HuH-7.5 (cell line): ENCODE results near the gene SIT1.
"Not testable (repeated sequence)": the region's sequence is repeated elsewhere in the genome, so short reads cannot be mapped to it uniquely, and the experiment has no call there.

Experiments used
- DNase-seq: peaks from one replicate; pipeline ENCODE4 v3.0.0; 2011; ENCODE audit warnings: low spot score

The SIT1 gene

GRCh38 chr9:35636877-35637246, 13.9 kb downstream of the SIT1 start:
- DNase-seq: not testable (repeated sequence)

- DNase-seq: no peak
Measured at GRCh38 chr9:35636135-35636876, 14.4 kb downstream of the SIT1 start.

- no peak for DNase-seq
Measured at GRCh38 chr9:35635730-35636129, 15.0 kb downstream of the SIT1 start.

GRCh38 chr9:35629597-35629996, 21.1 kb downstream of the SIT1 start:
- DNase-seq: no peak

GRCh38 chr9:35628389-35628991, 22.2 kb downstream of the SIT1 start:
- DNase-seq: no peak

DNA sequence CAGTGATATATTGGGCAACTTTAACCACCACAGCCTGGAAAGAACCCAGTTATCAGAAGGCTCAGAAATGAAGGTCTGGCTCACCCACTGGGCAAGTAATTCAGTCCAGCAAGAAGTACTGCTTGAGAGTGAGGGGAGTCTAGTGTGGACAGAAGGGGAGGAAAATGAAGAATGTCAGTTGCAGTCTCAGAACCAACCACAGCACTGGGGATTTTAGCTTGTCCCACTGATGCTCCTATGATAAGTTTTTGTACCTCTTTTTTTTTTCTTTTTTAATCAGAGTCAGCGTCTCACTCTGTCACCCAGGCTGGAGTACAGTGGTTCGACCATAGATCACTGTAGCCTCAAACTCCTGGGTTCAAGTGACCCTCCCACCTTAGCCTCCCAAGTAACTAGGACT, 23.2 kb downstream of the SIT1 start:
- no peak for DNase-seq

- DNase-seq: no peak
Measured at GRCh38 chr9:35619800-35620158, 31.0 kb downstream of the SIT1 start.

GRCh38 chr9:35618854-35619799, 31.6 kb downstream of the SIT1 start:
- DNase-seq: no peak

DNA sequence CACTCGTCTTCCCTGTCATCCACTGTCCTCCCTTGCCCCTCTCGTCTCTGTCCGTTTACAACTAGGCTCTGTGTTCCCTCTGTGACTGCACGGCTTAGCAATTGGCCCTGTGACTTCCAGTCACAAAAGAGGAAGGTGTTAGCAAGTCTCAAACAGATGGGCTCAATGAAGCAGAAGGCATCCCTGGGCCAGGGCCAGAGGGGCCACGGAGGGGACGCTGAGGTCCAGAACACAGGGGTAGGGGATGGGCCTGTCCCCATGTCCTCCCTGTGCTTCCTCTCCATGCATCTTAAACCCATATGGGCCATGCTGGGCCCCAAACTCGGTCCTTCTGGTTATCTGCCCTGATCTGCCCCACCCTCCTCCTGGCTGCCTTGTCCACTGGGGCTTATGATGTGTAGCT, 32.4 kb downstream of the SIT1 start, which contains the start of gene CD72:
TSS of gene CD72 (minus strand) at position 89 of the 403 bp plus-strand sequence. CDS start 110 bp downstream, outside the sequence.
- DNase-seq: no peak

DNA sequence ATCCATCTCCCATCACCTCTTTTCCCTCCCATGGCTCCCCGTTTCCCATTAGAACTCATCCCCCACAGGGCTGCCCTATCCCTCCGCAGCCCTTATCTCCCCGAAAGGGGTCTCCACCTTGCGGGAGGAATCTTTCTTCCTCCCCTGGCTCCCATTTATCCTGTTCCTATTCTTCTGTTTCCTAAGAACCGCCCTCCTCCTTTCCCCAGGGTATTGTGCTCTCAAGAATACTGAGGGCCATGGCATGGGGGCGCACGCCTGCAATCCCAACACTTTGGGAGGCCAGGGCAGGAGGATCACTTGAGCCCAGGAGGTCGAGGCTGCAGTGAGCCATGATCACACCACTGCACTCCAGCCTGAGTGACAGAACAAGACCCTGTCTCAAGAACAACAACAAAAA, 33.2 kb downstream of the SIT1 start:
- DNase-seq: no peak

DNA sequence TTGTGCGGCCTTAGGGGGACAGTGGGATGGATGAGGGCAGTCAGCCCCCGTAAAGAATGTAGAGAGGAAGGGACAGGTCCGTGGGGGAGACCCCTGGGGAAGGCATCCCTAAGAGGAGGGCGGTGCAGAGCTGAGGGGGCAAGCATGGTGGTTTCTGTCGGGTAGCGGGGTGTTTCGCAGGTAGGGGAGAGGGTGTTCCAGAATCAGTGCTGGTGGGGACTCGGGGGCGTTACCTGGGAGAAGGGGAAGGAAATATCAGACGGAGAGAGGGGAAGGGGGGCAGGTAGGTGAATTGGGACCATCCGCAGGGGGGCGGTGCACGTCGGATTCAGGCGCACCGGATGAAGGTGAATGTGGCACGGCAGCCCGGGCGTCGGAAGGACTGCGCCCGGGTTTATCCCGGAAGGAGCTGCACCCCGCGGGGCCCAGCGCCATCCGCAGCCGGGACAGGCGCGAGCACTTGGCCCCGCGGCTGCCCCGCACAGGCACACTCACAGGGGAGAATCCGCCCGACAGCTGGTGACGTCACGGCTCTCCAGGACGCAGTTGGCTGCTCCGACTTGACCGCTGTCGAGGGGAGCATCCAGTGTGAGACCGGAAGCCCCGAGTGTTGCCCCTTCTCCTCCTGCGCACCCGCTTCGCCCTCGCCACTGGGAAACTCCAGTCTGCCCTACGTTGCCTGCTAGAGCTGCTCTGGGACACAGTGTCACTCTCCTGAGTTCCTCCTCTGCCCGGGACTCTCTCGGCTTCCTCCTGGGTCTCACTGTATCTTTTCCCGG, 33.9 kb downstream of the SIT1 start:
- no peak for DNase-seq

GRCh38 chr9:35615981-35616680, 34.6 kb downstream of the SIT1 start:
- no peak for DNase-seq

- DNase-seq: no peak
Measured at GRCh38 chr9:35612843-35613242, 37.9 kb downstream of the SIT1 start.

GRCh38 chr9:35612066-35612465, 38.7 kb downstream of the SIT1 start:
- DNase-seq: not testable (repeated sequence)

- peak; percentile 76 for DNase-seq
Measured at GRCh38 chr9:35611230-35611797, 39.4 kb downstream of the SIT1 start.

GRCh38 chr9:35609820-35610163, 40.9 kb downstream of the SIT1 start:
- no peak for DNase-seq

- no peak for DNase-seq
Measured at GRCh38 chr9:35609001-35609819, 41.5 kb downstream of the SIT1 start.

DNA sequence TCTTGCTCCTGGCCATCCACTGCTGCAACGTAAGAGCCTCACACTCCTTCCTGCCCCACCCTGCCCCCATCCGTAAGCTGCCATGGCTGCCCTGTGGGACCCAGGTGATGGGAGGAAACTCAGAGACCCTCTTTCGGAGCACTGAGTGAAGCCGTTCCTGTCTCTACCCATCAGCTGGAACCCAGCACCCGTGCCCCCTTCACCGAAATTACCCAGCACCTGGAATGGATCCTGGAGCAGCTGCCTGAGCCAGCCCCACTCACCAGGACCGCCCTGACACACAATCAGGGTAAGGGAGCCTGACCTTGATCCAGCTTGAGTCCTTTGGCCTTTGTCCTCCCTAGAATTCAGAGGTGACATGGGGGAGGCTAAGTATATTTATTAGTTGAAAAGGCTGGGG, 42.5 kb downstream of the SIT1 start:
- DNase-seq: no peak

DNA sequence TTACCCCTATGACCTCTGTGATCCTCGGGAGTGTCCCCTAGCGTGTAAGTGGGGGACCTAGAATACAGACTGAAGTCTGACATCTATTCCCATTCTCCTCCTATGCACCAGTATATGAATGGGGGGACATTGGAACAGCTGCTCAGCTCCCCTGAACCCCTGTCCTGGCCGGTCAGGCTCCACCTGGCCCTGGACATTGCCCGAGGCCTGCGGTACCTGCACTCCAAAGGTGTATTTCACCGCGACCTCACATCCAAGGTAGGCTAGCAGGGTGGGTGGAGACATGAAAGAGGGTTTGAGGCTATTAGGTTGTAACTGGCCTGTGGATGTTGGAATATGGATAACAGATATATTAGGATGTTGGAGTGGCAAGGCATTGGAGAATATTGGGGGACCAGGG, 44.0 kb downstream of the SIT1 start:
- no peak for DNase-seq

- no peak for DNase-seq
Measured at GRCh38 chr9:35606138-35606504, 44.6 kb downstream of the SIT1 start.
